Measurements from ENCODE around the gene GEMIN5.

The GEMIN5 gene

DNA sequence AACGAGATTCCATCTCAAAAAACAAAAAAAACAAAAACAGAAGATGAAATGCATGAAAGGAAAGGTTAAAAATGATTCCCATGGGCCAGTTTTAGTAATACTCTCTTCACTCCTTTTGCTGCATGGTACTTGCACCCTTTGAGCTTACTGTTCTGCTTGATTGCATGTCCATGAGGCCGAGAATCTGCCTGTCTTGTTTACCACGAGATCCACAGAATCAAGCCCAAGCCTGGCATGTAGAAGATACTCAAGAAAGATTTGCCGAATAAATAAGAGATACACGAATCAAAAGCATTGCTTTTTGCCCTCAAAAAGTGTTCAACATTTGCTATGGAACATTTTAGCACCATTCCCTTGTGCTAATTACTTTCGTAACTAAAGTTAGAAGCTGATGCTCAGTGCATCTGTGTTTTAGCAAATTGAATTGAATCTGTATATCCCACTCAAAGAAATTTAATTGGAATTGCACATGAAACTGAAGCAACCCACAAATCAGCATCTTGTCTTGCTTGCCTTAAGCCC lies 88.7 kb downstream of the GEMIN5 start:
- no peak for DNase-seq (ENCODE audit: low read depth)

DNA sequence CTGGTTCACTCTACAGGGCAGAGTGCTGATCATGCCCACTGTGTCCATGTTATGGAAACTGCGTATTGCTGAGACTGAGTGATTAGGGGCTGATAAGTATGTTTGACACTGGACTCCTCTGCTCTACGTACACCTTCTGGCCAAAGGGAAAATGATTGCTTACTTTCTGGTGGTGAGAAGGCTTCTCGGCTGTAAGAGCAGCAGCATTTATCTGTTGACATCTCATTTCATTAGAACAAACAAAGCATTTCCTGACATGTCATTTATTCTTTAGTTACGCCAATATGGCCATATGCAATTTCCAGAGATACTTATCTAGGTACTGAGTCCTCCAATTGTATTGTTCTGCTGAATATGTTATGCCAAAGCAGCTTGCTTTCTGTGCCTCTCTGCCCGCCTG lies 93.2 kb downstream of the GEMIN5 start:
- DNase-seq (ENCODE audit: low read depth): no peak

DNA sequence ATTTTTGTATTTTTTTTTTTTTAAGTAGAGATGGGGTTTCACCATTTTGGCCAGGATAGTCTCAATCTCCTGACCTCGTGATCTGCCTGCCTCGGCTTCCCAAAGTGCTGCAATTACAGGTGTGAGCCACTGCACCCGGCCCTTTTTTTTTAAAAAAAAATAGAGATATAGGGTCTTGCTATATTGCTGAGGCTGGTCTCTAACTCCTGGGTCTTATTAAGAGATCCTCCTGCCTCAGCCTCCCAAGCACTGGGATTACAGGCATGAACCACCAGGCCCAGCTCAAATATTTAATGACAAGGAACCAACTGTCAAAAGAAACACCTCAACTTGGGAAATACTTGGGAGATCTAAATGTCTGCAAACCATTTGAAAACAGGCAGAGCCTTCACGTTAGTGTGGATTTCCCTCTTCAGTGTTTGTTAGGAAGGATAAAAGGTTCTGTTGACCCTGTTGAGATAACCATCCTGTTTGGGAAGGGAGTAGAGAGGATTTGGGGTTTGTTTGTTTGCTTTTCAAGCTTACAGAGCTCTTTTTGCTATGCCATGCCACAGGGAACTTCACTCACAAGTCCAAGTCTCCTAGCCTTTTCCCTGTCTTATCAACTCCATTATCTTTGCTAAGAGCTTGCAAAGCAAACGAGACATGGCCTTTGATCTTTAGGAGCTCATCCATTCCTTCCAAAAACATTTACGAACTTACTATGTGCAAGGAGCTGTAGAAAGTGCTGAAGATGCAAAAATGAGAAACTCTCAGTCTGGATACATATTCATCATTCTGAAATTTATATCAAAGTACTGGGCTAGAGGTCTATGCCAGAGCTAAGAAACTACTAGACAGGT lies 95.1 kb downstream of the GEMIN5 start:
- no peak for DNase-seq (ENCODE audit: low read depth)

DNA sequence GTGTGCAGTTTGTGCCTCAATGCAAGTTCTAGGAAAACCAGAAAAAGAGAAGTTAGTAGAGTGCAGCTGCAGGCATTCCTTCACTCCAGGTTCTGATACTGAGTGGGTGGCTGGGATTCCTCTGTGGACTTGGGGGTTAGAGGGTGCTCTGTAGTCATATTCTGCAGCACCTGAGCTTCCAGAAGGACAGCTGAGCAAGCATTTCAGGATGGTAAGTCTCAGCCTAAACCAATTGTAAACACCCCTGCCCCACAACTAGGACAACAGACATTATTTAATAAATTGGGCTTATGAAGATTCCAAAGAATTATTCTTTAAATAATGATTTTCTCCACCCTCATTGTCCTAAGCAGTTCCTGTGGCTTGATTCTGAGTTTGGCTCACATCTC lies 96.7 kb downstream of the GEMIN5 start:
- DNase-seq (ENCODE audit: low read depth): no peak

DNA sequence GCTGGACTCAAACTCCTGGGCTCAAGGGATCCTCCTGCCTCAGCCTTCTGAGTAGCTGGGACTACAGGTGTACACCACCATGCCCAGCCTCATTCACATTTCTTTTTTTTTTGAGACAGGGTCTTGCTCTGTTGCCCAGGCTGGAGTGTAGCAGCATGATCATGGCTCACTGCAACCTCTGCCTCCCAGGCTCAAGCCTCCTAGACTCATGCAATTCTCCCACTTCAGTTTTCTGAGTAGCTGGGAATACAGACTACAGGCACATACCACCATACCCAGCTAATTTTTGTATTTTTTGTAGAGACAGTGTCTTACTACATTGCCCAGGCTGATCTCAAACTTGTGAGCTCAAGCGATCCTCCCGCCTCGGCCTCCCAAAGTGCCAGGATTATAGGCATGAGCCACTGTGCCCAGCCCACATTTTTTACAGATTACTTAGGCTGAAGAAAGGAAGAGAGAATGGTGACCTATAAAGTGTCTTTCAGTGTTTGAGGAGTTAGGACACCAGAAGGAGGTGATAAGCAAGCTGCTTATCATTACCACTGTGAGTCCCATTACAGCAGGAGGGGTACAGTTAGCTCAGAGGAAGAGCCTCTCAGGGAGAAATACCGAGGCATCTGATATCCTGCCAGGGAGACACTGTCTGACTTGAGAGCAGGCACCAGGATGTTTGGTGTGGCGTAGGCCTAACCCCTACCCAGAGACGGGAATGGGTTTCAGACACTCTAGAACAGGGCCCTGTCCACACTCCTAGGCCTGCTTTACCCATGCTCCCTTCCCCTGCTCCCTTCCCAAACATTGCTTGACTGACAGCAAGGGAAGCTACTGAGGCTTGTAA lies 97.4 kb downstream of the GEMIN5 start:
- no peak for DNase-seq (ENCODE audit: low read depth)

Data from HS-5 (cell line).